ENCODE measurements around the gene TSSC4. TPM values are rescaled to one million over a fixed set of nuclear protein-coding genes. Genes with fewer than 3 reads are reported as not detected.
A peak's percentile ranks its signal among the peaks of the same experiment; 100 is the strongest.

Gene TSSC4
- total and polyA plus RNA-seq, 9 of the 15 experiments (the other 6 are each of a cell fraction or from before 2014, with no cell fraction given): 0.41 to 54.2 (median 11.0) TPM

- TF ChIP-seq DLX4 (CRISPR knock-in tag; IDR thresholded peaks at IDR 0.05): no peak
- peak; percentile 98 to 99 for TF ChIP-seq RAD21 (CRISPR knock-in tag; conservative IDR thresholded peaks at IDR 0.05 in 1 of 2, IDR thresholded peaks at IDR 0.05 in 1 of 2)
- TF ChIP-seq SMARCB1 (IDR thresholded peaks at IDR 0.05; ENCODE audit: insufficient read length, low read depth): no peak
- no peak for TF ChIP-seq ATF3 (IDR thresholded peaks at IDR 0.05)
- TF ChIP-seq ATF3 (CRISPR knock-in tag; conservative IDR thresholded peaks at IDR 0.05): no peak
- peak; percentile 71; the same call in 1 of the 2 replicates for TF ChIP-seq ZBTB26 (CRISPR knock-in tag; IDR thresholded peaks at IDR 0.05)
- TF ChIP-seq GABPB2 (CRISPR knock-in tag; conservative IDR thresholded peaks at IDR 0.05): no peak
- no peak for TF ChIP-seq SP1 (CRISPR knock-in tag; IDR thresholded peaks at IDR 0.05)
- TF ChIP-seq CREB1 (IDR thresholded peaks at IDR 0.05): no peak
- TF ChIP-seq CREB1 (CRISPR knock-in tag; IDR thresholded peaks at IDR 0.05): no peak
- no peak for TF ChIP-seq POLR2H (tag; IDR thresholded peaks at IDR 0.05; ENCODE audit: low read depth)
- TF ChIP-seq ZNF124 (CRISPR knock-in tag; IDR thresholded peaks at IDR 0.05): no peak
- no peak for TF ChIP-seq GTF2B (IDR thresholded peaks at IDR 0.05; ENCODE audit: extremely low read depth, insufficient read length)
- no peak for TF ChIP-seq CREBBP (IDR thresholded peaks at IDR 0.05; ENCODE audit: low read depth, low read length)
- no peak for TF ChIP-seq HDAC6 (IDR thresholded peaks at IDR 0.05; ENCODE audit: low read depth, low read length)
- TF ChIP-seq ZFP36 (IDR thresholded peaks at IDR 0.05; ENCODE audit: low read depth, low read length, partially characterized antibody): peak; percentile 9
- TF ChIP-seq TFAM (CRISPR knock-in tag; conservative IDR thresholded peaks at IDR 0.05): no peak
- TF ChIP-seq IFI16 (CRISPR knock-in tag; IDR thresholded peaks at IDR 0.05): no peak
- TF ChIP-seq HDAC2 (IDR thresholded peaks at IDR 0.05): no peak
- TF ChIP-seq MCM3 (IDR thresholded peaks at IDR 0.05): peak; percentile 54; the same call in 1 of the 2 replicates
- no peak for TF ChIP-seq ZNF431 (CRISPR knock-in tag; IDR thresholded peaks at IDR 0.05)
- TF ChIP-seq MCM5 (IDR thresholded peaks at IDR 0.05; ENCODE audit: low read depth): 0 out of 2 replicates have a peak, but pooled peaks have one; percentile 13
- TF ChIP-seq TCF3 (CRISPR knock-in tag; IDR thresholded peaks at IDR 0.05): no peak
- TF ChIP-seq YY1 (IDR thresholded peaks at IDR 0.05; ENCODE audit: borderline replicate concordance in 1 of 3, control insufficient read depth in 1 of 3, extremely low read depth in 1 of 3, insufficient read depth in 3 of 3, insufficient read length in 1 of 3, insufficient replicate concordance in 2 of 3, low read depth in 1 of 3, low read length in 2 of 3): no peak
- TF ChIP-seq DPF2 (IDR thresholded peaks at IDR 0.05): no peak
- no peak for TF ChIP-seq C11orf30 (IDR thresholded peaks at IDR 0.05; ENCODE audit: low read depth)
- no peak for TF ChIP-seq KDM5B (IDR thresholded peaks at IDR 0.05; ENCODE audit: insufficient replicate concordance, low read depth, low read length)
- TF ChIP-seq MTA2 (IDR thresholded peaks at IDR 0.05; ENCODE audit: low read depth): peak; percentile 27; the same call in 1 of the 2 replicates
- TF ChIP-seq ZNF165 (CRISPR knock-in tag; IDR thresholded peaks at IDR 0.05; ENCODE audit: borderline replicate concordance): no peak
These were observed 27.8 kb downstream of the TSSC4 start (continued) for GRCh38 chr11:2428322-2428795.

Data from K562 (cell line).